ENCODE measurements around the gene COX4I1. TPM values are rescaled to one million over a fixed set of nuclear protein-coding genes. Genes with fewer than 3 reads are reported as not detected.

Gene COX4I1
- total RNA-seq, 1 experiment from 2014 or later, result 506 TPM

- no peaks in the 10 kb centered on the region; the same call in 1 of the 2 replicates for H3K79me2 ChIP-seq (ENCODE audit: insufficient read depth, low read length)
- H2BK12ac ChIP-seq (ENCODE audit: insufficient read length, low read depth, low read length), result no peak overlapping the region
- H3K4me1 ChIP-seq (ENCODE audit: insufficient read depth, low read length), result no peaks in the 10 kb centered on the region
- H3K4ac ChIP-seq (ENCODE audit: low read depth, low read length), result no peak overlapping the region
- H3K23me2 ChIP-seq (ENCODE audit: insufficient read length, low read depth, low read length, poor library complexity, severe bottlenecking), result no peaks in the 10 kb centered on the region
- H3K18ac ChIP-seq (ENCODE audit: insufficient read length, low read depth, low read length), result no peak overlapping the region
- H3K4me3 Mint-ChIP-seq, result no peak overlapping the region
- peak overlapping the region in 2 of 3 experiments; percentile 22 to 75; a peak in 6 of 7 replicates for H3K27ac Mint-ChIP-seq
- TF ChIP-seq CTCF (conservative IDR thresholded peaks at IDR 0.05), result no peak
- no peak overlapping the region for H3K56ac ChIP-seq (ENCODE audit: insufficient read length, low read depth, low read length)
- no peaks in the 10 kb centered on the region for H3K9me3 Mint-ChIP-seq
- H3K79me1 ChIP-seq (ENCODE audit: insufficient read depth, low read depth, low read length, poor library complexity, severe bottlenecking), result no peaks in the 10 kb centered on the region
- H3T11ph ChIP-seq (ENCODE audit: low read length), result no peak overlapping the region
- no peak overlapping the region for H2AK5ac ChIP-seq (ENCODE audit: insufficient read length, low read length)
- no peaks in the 10 kb centered on the region for H3K27me3 ChIP-seq (ENCODE audit: insufficient read depth, low read length)
- no peak overlapping the region for H2AFZ ChIP-seq (ENCODE audit: low read length)
- H3K4me2 ChIP-seq (ENCODE audit: insufficient read depth, insufficient read length, low read length), result no peak overlapping the region
- no peaks in the 10 kb centered on the region for H3K9me3 ChIP-seq (ENCODE audit: control insufficient read depth, low read depth, low read length)
- H4K20me1 ChIP-seq (ENCODE audit: control insufficient read depth, insufficient read depth, insufficient read length), result peaks cover under 1% of the 10 kb centered on the region
- H3K36me3 Mint-ChIP-seq (ENCODE audit: insufficient read depth in 1 of 3, low read depth in 3 of 3), result peaks cover 21 to 72% (median 64%) of the 10 kb centered on the region in 3 experiments; a peak in 6 of 7 replicates
- H3K23ac ChIP-seq (ENCODE audit: insufficient read length, low read depth, low read length), result no peak overlapping the region
- no peak overlapping the region for H3K14ac ChIP-seq (ENCODE audit: insufficient read depth, low read length)
- no peak overlapping the region for H2BK20ac ChIP-seq (ENCODE audit: low read depth, low read length, poor library complexity, severe bottlenecking)
- no peak overlapping the region for H4K5ac ChIP-seq (ENCODE audit: insufficient read length, low read depth, low read length)
- H4K91ac ChIP-seq (ENCODE audit: insufficient read length, low read depth, low read length), result no peak overlapping the region
- H3K27me3 Mint-ChIP-seq (ENCODE audit: low read depth), result no peaks in the 10 kb centered on the region
- no peak overlapping the region for H3K9ac ChIP-seq (ENCODE audit: extremely low read depth, insufficient read length, low read length)
- H3K4me1 Mint-ChIP-seq, result no peaks in the 10 kb centered on the region
- no peak overlapping the region for H2BK120ac ChIP-seq (ENCODE audit: low read depth, low read length, poor library complexity, severe bottlenecking)
- WGBS (ENCODE audit: extremely low coverage, insufficient read length, low lambda C conversion rate), result no CpG with 5 or more reads among the region's 6 CpGs
- H2BK15ac ChIP-seq (ENCODE audit: low read depth, low read length), result no peak overlapping the region
- no peak overlapping the region for H4K8ac ChIP-seq (replicated peaks; ENCODE audit: insufficient read length, low read depth, low read length)
- DNase-seq, result no peak
- no peak overlapping the region for H2BK5ac ChIP-seq (ENCODE audit: insufficient read length, low read length)
- H3K27ac ChIP-seq (ENCODE audit: insufficient read length, low read depth, low read length), result no peak overlapping the region
Observed at GRCh38 chr16:85782451-85782850, 17.0 kb upstream of the COX4I1 start.

All from H9 (cell line).